Inflammatory macrophage treated with lipopolysaccharide for 1 hour (primary cell): Measurements from ENCODE around the gene CXCL8.
"Not testable (repeated sequence)": the region's sequence is repeated elsewhere in the genome, so short reads cannot be mapped to it uniquely, and the experiment has no call there.

Experiments used
- DNase-seq, 2 donors: peaks; one replicate each; pipeline ENCODE4 v3.0.0-alpha.2; 2020 to 2022

Gene CXCL8

GRCh38 chr4:73740353-73740778 is at the start of gene CXCL8:
CXCL8 (plus strand) TSS chr4:73740569; CDS start chr4:73740659, 90 bp downstream.
- peak; percentile 99 to 100 for DNase-seq

- not testable (repeated sequence) for DNase-seq
These were observed 49.2 kb upstream of the CXCL8 start for GRCh38 chr4:73691201-73691600.

- no peak for DNase-seq
These were observed 48.6 kb upstream of the CXCL8 start for GRCh38 chr4:73691759-73692158.

- DNase-seq = no peak
These were observed 48.1 kb upstream of the CXCL8 start for GRCh38 chr4:73692254-73692653.

GRCh38 chr4:73692701-73693100 is 47.7 kb upstream of the CXCL8 start:
- no peak for DNase-seq

GRCh38 chr4:73693811-73694210 is 46.6 kb upstream of the CXCL8 start:
- DNase-seq = no peak

- DNase-seq = no peak
These were observed 42.2 kb upstream of the CXCL8 start for GRCh38 chr4:73698217-73698616.

- DNase-seq = no peak
These were observed 39.3 kb upstream of the CXCL8 start for GRCh38 chr4:73701116-73701515.

- DNase-seq = no peak
These were observed 37.5 kb upstream of the CXCL8 start for GRCh38 chr4:73702796-73703287.

GRCh38 chr4:73703320-73703719 is 37.0 kb upstream of the CXCL8 start:
- no peak for DNase-seq

- peak; percentile 99 to 100 for DNase-seq
These were observed 35.9 kb upstream of the CXCL8 start for GRCh38 chr4:73704314-73705055.

GRCh38 chr4:73705056-73705432 is 35.3 kb upstream of the CXCL8 start:
- DNase-seq = no peak

GRCh38 chr4:73705721-73706120 is 34.6 kb upstream of the CXCL8 start:
- DNase-seq = no peak

GRCh38 chr4:73706811-73707210 is 33.6 kb upstream of the CXCL8 start:
- no peak for DNase-seq

GRCh38 chr4:73707269-73707875 is 33.0 kb upstream of the CXCL8 start:
- no peak for DNase-seq

GRCh38 chr4:73707918-73708577 is 32.3 kb upstream of the CXCL8 start:
- peak; percentile 59 for DNase-seq

GRCh38 chr4:73709451-73710033 is 30.8 kb upstream of the CXCL8 start:
- DNase-seq = peak; percentile 68 to 77

- no peak for DNase-seq
These were observed 30.3 kb upstream of the CXCL8 start for GRCh38 chr4:73710094-73710493.

GRCh38 chr4:73711989-73712388 is 28.4 kb upstream of the CXCL8 start:
- no peak for DNase-seq

- no peak for DNase-seq
These were observed 26.7 kb upstream of the CXCL8 start for GRCh38 chr4:73713650-73714049.

GRCh38 chr4:73714647-73715046 is 25.7 kb upstream of the CXCL8 start:
- no peak for DNase-seq

GRCh38 chr4:73715659-73716058 is 24.7 kb upstream of the CXCL8 start:
- no peak for DNase-seq
